ENCODE data around the gene PYGB. TPM values are rescaled to one million over a fixed set of nuclear protein-coding genes. Genes with fewer than 3 reads are reported as not detected.
"Not testable (repeated sequence)": the region's sequence is repeated elsewhere in the genome, so short reads cannot be mapped to it uniquely, and the experiment has no call there.

PYGB gene
- polyA plus RNA-seq, 4 donors, result 29.9 to 50.3 (median 41.2) TPM

- DNase-seq (ENCODE audit: low read depth in 4 of 4, low spot score in 3 of 4), result no peak
These were observed 11.9 kb downstream of the PYGB start for GRCh38 chr20:25259788-25260254.

GRCh38 chr20:25260770-25261437 is 13.0 kb downstream of the PYGB start:
- DNase-seq (ENCODE audit: low read depth in 4 of 4, low spot score in 3 of 4), result not testable (repeated sequence)

GRCh38 chr20:25269057-25269832 is 21.4 kb downstream of the PYGB start:
- no peak for DNase-seq (ENCODE audit: low read depth in 4 of 4, low spot score in 3 of 4)

- no peak for DNase-seq (ENCODE audit: low read depth in 4 of 4, low spot score in 3 of 4)
These were observed 21.9 kb downstream of the PYGB start for GRCh38 chr20:25269833-25270170.

GRCh38 chr20:25270829-25271251 is 23.0 kb downstream of the PYGB start:
- DNase-seq (ENCODE audit: low read depth in 4 of 4, low spot score in 3 of 4), result no peak

- no peak for DNase-seq (ENCODE audit: low read depth in 4 of 4, low spot score in 3 of 4)
These were observed 23.8 kb downstream of the PYGB start for GRCh38 chr20:25271486-25272222.

GRCh38 chr20:25272223-25273000 is 24.5 kb downstream of the PYGB start:
- no peak for DNase-seq (ENCODE audit: low read depth in 4 of 4, low spot score in 3 of 4)

GRCh38 chr20:25273046-25273445 is 25.2 kb downstream of the PYGB start:
- no peak for DNase-seq (ENCODE audit: low read depth in 4 of 4, low spot score in 3 of 4)

GRCh38 chr20:25273541-25274358 is 25.9 kb downstream of the PYGB start:
- no peak for DNase-seq (ENCODE audit: low read depth in 4 of 4, low spot score in 3 of 4)

GRCh38 chr20:25274481-25274880 is 26.6 kb downstream of the PYGB start:
- no peak for DNase-seq (ENCODE audit: low read depth in 4 of 4, low spot score in 3 of 4)

GRCh38 chr20:25274891-25275812 is 27.3 kb downstream of the PYGB start:
- no peak for DNase-seq (ENCODE audit: low read depth in 4 of 4, low spot score in 3 of 4)

- no peak for DNase-seq (ENCODE audit: low read depth in 4 of 4, low spot score in 3 of 4)
These were observed 28.1 kb downstream of the PYGB start for GRCh38 chr20:25275813-25276532.

- no peak for DNase-seq (ENCODE audit: low read depth in 4 of 4, low spot score in 3 of 4)
These were observed 28.7 kb downstream of the PYGB start for GRCh38 chr20:25276533-25277050.

GRCh38 chr20:25277051-25277801 is 29.3 kb downstream of the PYGB start:
- DNase-seq (ENCODE audit: low read depth in 4 of 4, low spot score in 3 of 4), result no peak

- DNase-seq (ENCODE audit: low read depth in 4 of 4, low spot score in 3 of 4), result no peak
These were observed 30.1 kb downstream of the PYGB start for GRCh38 chr20:25277941-25278521.

- no peak for DNase-seq (ENCODE audit: low read depth in 4 of 4, low spot score in 3 of 4)
These were observed 30.9 kb downstream of the PYGB start for GRCh38 chr20:25278636-25279361.
